HG03565 (cell line): Measurements from ENCODE around the gene AMBP.

Experiments used
- ATAC-seq: cut with Tn5 transposase; IDR thresholded peaks from one replicate; pipeline ENCODE4 v1.9.1; 2021; ENCODE audit warnings: mild to moderate bottlenecking, moderate library complexity; ENCODE audit not compliant: unreplicated experiment

Gene AMBP

GRCh38 chr9:114015607-114016006 lies 62.5 kb downstream of the AMBP start:
- no peak for ATAC-seq

DNA sequence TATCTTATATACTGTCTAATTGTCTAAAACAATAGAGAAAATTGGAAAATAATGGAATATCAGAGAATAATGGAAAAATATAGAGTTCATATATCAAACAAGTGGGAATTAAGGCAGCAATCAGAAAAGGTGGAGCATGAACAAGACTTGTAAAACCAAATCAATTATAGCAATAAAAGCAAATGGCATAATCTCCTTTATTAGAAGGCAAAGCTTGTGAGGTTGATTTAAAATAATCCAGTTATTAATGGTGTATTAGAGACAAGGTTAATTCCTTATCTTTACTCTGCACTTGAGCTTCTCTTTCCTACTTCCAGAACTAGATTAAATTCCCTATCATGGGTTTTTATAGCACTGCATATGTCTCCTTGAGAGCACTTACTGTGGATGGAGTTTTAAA lies 64.1 kb downstream of the AMBP start:
- no peak for ATAC-seq

DNA sequence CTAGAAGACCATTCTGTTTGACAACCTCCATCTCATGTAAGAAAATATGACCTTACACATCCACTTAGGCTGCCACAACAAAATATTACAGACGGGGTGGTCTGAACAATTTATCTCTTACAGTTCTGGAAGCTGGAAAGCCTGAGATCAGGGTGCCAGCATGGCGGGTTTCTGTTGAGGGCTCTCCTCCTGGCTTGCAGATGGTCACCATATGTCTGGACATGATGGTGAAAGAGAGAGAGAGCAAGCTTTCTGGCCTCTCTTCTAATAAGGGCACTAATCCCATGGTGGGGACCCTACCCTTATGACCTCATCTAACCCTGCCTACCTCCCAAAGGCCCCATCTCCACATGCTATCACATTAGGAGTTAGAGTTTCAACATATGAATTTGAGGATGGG lies 66.0 kb downstream of the AMBP start:
- no peak for ATAC-seq

- no peak for ATAC-seq
These were observed 66.8 kb downstream of the AMBP start for GRCh38 chr9:114011313-114011712.
